Progenitor cell of endocrine pancreas (in vitro differentiated cells): ENCODE measurements around the gene CARS1. TPM values are rescaled to one million over a fixed set of nuclear protein-coding genes. Genes with fewer than 3 reads are reported as not detected.

Source experiments
- DNase-seq: peaks from one replicate; pipeline ENCODE4 v3.0.0; 2021; ENCODE audit warnings: low spot score; ENCODE audit not compliant: unreplicated experiment
- H3K27ac Mint-ChIP-seq: 2 replicates; pipeline ENCODE4 v1.8.0; 2021; ENCODE audit warnings: mild to moderate bottlenecking, moderate library complexity, mixed read lengths
- H3K27me3 Mint-ChIP-seq: 2 replicates; pipeline ENCODE4 v1.8.0; 2021; ENCODE audit warnings: mixed read lengths
- H3K36me3 Mint-ChIP-seq: 2 replicates; pipeline ENCODE4 v1.8.0; 2022; ENCODE audit warnings: mixed read lengths; ENCODE audit not compliant: insufficient read depth
- H3K4me1 Mint-ChIP-seq: 2 replicates; pipeline ENCODE4 v1.8.0; 2021; ENCODE audit warnings: low read depth, mixed read lengths
- H3K4me3 Mint-ChIP-seq: 2 replicates; pipeline ENCODE4 v1.8.0; 2021; ENCODE audit warnings: low read depth, mild to moderate bottlenecking, moderate library complexity, mixed read lengths
- H3K9me3 Mint-ChIP-seq: 2 replicates; pipeline ENCODE4 v1.8.0; 2021; ENCODE audit warnings: low read depth, mixed read lengths
- CTCF ChIP-seq: fragments of 200-600 bp; sonication (generic); IDR thresholded peaks from one replicate; pipeline ENCODE4 v1.5.0; 2021; ENCODE audit warnings: antibody characterized with exemption, mild to moderate bottlenecking; ENCODE audit not compliant: unreplicated experiment
- total RNA-seq: library from RNA; stranded (reverse); gene quantifications from 2 replicates; pipeline ENCODE4 v1.2.1, GENCODE V29; 2021

Gene CARS1
- total RNA-seq, 1 donor from 2014 or later, result 56.4 TPM

- Mint-ChIP-seq H3K4me1 (peaks cover 11% of the 10 kb centered on the region), H3K4me3 (peak overlapping the region; percentile 40), H3K36me3 (no peaks in the 10 kb centered on the region), H3K9me3 (no peaks in the 10 kb centered on the region), H3K27ac (peak overlapping the region; percentile 37), H3K27me3 (no peaks in the 10 kb centered on the region)
- TF ChIP-seq CTCF, result no peak
- DNase-seq, result no peak
Measured at GRCh38 chr11:2994336-2994730, 62.9 kb downstream of the CARS1 start.

GRCh38 chr11:2992997-2993325 is 64.3 kb downstream of the CARS1 start:
- Mint-ChIP-seq H3K27ac (peak overlapping the region; percentile 99), H3K36me3 (peaks cover 3% of the 10 kb centered on the region), H3K9me3 (no peaks in the 10 kb centered on the region), H3K27me3 (no peaks in the 10 kb centered on the region), H3K4me3 (peak overlapping the region; percentile 95), H3K4me1 (peaks cover 24% of the 10 kb centered on the region)
- DNase-seq, result no peak
- TF ChIP-seq CTCF, result no peak

GRCh38 chr11:2992234-2992996 is 64.8 kb downstream of the CARS1 start, which contains the start of gene NAP1L4:
NAP1L4 (minus strand) TSS chr11:2992329; CDS start chr11:2979220, 13,109 bp downstream.
- Mint-ChIP-seq H3K27ac (peak within 1 kb of the TSS; percentile 99), H3K9me3 (no peaks in the 10 kb centered on the region), H3K36me3 (peaks cover 6% of the 10 kb centered on the region), H3K4me3 (peak within 1 kb of the TSS; percentile 98), H3K27me3 (no peaks in the 10 kb centered on the region), H3K4me1 (peaks cover 27% of the 10 kb centered on the region)
- peak; percentile 94 for DNase-seq
- no peak for TF ChIP-seq CTCF

GRCh38 chr11:2991452-2992233 is 65.6 kb downstream of the CARS1 start:
- Mint-ChIP-seq H3K27ac (peak overlapping the region; percentile 99), H3K9me3 (no peaks in the 10 kb centered on the region), H3K27me3 (no peaks in the 10 kb centered on the region), H3K36me3 (peaks cover 6% of the 10 kb centered on the region), H3K4me1 (peaks cover 27% of the 10 kb centered on the region), H3K4me3 (peak overlapping the region; percentile 98)
- DNase-seq, result no peak
- TF ChIP-seq CTCF, result no peak

- no peak for TF ChIP-seq CTCF
- Mint-ChIP-seq H3K4me1 (peaks cover 27% of the 10 kb centered on the region), H3K27ac (peak overlapping the region; percentile 99), H3K9me3 (no peaks in the 10 kb centered on the region), H3K27me3 (no peaks in the 10 kb centered on the region), H3K36me3 (peaks cover 6% of the 10 kb centered on the region), H3K4me3 (peak overlapping the region; percentile 98)
- no peak for DNase-seq
Measured at GRCh38 chr11:2990617-2991451, 66.4 kb downstream of the CARS1 start.
